GM08714 (cell line): Measurements from ENCODE around the gene SPDL1.
"Not testable (repeated sequence)": the region's sequence is repeated elsewhere in the genome, so short reads cannot be mapped to it uniquely, and the experiment has no call there.

Experiments used
- H3K4me3 ChIP-seq: fragments of 200-500 bp; sonication (Bioruptor generic); 2 replicates; pipeline ENCODE4 v1.5.1; 2014; ENCODE audit warnings: mild to moderate bottlenecking, low read length, inconsistent platforms
- ZNF274 ChIP-seq: IDR thresholded peaks from 2 replicates; pipeline ENCODE4 v1.6.1; 2012; ENCODE audit warnings: mild to moderate bottlenecking, low read depth, low read length

Gene SPDL1

GRCh38 chr5:169591636-169592035 is 8.1 kb downstream of the SPDL1 start:
- TF ChIP-seq ZNF274: no peak
- H3K4me3 ChIP-seq: no peak overlapping the region

DNA sequence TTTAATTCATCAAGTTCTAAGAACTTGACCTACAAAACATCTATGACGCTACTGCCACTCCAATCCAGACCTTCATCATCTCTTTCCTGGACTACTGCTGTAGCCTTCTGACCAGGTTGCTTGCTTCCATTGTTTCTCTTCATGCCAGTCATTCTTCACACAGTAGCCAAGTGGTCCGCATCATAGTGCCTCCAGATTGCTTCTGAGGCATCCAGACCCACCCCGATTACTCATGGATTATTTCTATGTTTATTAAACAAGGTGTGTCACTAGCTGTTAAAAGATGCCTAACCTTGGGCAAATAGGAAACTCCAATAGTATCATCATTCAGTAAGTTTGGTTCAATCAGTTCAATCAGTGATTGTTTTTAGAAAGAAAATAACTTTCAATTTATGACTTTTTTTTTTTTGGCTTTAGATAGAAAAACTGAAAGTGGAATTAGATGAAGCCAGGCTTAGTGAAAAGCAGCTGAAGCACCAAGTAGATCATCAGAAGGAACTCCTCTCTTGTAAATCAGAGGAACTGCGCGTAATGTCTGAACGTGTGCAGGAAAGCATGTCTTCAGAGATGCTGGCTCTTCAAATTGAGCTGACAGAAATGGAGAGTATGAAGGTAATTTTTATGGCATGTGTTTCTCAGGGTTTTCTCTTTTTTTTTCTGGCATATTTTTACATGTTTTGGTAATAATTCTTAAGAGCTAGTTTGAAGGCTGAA is 9.5 kb downstream of the SPDL1 start:
- TF ChIP-seq ZNF274: no peak
- no peak overlapping the region for H3K4me3 ChIP-seq

GRCh38 chr5:169595172-169595820 is 11.7 kb downstream of the SPDL1 start:
- no peak overlapping the region for H3K4me3 ChIP-seq
- no peak for TF ChIP-seq ZNF274

- no peak overlapping the region for H3K4me3 ChIP-seq
- TF ChIP-seq ZNF274: no peak
These were observed 15.9 kb downstream of the SPDL1 start for GRCh38 chr5:169599451-169599850.

- H3K4me3 ChIP-seq: no peak overlapping the region
- TF ChIP-seq ZNF274: no peak
These were observed 19.0 kb downstream of the SPDL1 start for GRCh38 chr5:169602535-169602934.

DNA sequence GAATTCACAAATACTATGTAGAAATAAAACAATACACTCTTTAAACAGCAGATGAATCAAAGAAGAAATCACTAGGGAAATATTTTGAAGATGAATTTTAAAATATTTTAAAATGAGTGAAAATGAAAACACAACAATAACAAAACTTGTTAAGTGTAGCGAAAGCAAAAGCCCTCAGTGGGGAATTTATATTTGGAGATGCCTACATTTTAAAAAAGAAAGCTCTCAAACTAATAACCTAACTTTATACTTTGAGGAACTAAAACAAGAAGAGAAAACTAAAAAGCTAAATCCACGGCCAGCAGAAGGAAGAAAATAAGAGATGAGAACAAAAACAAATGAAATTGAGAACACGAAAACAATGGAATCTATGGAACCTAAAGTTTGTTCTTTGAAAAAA is 22.7 kb downstream of the SPDL1 start:
- TF ChIP-seq ZNF274: no peak
- H3K4me3 ChIP-seq: no peak overlapping the region

- no peak for TF ChIP-seq ZNF274
- H3K4me3 ChIP-seq: no peak overlapping the region
These were observed 24.3 kb downstream of the SPDL1 start for GRCh38 chr5:169607882-169608281.

DNA sequence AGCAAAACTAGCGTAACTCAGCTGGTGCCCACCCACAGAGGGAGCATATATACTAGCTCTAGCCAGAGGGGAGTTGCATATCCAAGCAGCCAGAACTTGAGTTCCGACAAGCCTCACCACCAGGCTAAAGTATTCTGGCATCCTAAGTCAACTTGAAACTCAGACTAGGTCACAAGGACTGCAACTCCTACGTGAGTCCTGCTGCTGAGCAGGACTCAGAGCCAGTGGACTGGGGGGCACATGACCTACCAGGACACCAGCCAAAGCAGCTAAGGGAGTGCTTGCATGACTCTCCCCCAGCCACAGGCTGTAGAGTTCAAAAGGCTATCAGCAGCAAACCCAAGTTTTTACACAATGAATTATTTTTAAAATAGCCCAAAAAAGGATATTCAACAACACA is 26.1 kb downstream of the SPDL1 start:
- TF ChIP-seq ZNF274: no peak
- no peak overlapping the region for H3K4me3 ChIP-seq

DNA sequence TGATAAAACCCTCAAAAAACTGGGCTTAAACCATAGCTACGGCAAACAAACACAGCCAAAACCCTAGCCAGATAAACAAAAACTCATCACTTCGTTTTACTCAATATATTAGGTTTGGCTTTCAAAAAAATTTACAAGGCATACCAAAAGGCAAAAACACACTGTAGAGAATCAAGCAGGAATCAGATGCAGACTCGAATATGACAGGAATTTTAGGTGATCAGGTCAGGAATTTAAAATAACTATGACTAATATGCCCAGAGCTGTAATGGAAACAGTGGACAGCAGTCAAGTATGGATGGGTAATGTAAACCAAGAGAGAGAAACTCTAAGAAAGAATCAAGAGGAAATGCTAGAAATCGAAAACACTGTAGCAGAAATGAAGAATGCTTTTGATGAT is 27.0 kb downstream of the SPDL1 start:
- no peak for TF ChIP-seq ZNF274
- H3K4me3 ChIP-seq: no peak overlapping the region

DNA sequence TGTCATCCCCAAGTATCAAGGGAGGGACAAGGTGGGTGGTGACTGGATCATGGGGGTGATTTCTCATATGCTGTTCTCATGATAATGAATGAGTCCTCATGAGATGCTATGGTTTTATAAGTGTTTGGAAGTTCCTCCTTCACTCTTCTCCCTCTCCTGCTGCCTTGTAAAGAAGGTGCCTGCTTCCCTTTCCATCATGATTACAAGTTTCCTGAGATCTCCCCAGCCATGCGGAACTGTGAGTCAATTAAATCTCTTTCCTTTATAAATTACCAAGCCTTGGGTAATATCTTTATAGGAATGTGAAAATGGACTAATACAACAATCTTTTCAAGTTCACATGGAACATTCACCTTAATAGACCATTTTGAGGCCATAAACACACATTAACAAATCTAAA is 32.0 kb downstream of the SPDL1 start:
- no peak for TF ChIP-seq ZNF274
- no peak overlapping the region for H3K4me3 ChIP-seq

DNA sequence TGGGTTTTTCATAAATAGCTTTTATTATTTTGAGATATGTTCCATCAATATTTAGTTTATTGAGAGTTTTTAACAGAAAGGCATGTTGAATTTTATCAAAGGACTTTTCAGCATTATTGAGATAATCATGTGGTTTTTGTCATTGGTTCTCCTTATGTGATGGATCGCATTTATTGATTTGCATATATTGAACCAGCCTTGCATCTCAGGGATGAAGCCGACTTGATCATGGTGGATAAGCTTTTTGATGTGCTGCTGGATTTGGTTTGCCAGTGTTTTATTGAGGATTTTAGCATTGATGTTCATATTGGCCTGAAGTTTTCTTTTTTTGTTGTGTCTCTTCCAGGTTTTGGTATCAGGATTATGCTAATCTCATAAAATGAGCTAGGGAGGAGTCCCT is 40.7 kb downstream of the SPDL1 start:
- not testable (repeated sequence) for H3K4me3 ChIP-seq

- no peak for TF ChIP-seq ZNF274
These were observed 43.2 kb downstream of the SPDL1 start for GRCh38 chr5:169626779-169627178.

DNA sequence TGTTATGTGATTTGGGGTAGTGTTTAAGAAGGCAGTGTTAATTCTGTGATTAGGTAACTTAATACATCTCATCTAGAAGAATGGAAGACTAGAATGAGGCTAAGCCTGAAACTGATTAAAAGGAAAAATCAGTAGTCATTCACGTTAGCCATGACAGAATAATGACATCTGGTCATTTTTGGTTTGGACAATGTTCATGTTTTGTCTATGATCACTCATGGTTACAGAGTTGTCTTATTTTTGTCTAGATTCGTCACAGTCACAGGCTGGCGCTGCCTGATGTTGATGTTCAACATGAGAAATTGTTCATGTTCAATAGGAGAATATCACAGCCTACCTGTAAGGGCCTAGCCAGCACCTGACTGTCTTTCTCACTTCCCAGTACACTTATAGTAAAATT is 44.0 kb downstream of the SPDL1 start:
- TF ChIP-seq ZNF274: no peak
- H3K4me3 ChIP-seq: no peak overlapping the region

More at GRCh38 chr5:169626779-169627178, 43.2 kb downstream of the SPDL1 start:
- H3K4me3 ChIP-seq: no peak overlapping the region

DNA sequence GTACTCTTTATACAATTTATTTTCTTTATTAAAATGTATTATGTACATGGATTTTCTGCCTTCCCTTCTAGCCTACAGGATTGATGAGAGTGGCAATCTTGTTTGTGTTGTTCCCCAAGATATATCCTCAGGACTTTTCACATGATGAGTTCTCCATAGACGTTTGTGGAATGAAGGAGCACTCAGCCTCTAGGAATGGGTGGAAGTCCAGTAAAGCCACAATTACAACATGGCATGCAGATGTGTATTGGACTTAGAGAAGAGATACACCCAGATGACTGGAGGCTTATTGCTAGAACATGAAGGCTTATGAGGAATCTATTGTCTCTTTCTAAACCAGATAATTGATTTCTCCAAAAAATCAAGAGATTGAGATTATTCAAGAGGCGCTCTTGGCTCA is 45.3 kb downstream of the SPDL1 start:
- H3K4me3 ChIP-seq: no peak overlapping the region
- no peak for TF ChIP-seq ZNF274

DNA sequence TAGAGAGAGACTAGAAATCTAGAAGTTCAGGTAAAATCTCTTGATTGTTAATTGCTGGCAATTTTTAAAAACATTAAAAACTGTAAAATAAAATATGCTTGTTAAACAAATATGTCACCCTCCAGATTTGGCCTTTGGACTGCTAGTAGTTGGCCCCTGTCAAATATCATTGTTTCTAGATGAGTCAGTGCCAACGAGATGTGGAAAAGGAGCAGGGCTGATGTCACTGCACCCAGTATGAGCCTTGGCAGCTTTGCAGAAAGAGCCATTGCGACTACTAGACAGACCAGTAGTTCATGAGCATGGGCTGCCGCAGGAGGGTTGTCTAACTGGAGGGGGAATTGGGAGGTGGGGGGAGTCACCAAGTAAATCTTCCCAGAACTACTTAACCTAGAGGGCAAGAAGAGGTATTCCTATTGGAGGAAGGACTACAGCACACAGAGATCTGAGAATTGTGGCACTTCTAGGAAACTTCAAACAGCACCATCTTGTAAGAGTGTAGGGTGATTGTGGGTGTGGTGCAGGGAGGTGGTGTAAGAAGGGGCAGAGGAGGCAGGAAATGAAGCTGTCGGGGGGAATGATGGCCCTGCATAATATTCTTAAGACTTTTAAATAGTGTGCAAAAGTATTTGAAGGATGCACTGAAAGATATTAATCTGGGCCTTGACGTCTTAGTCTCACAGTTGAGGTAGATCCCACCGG is 46.4 kb downstream of the SPDL1 start:
- no peak overlapping the region for H3K4me3 ChIP-seq
- TF ChIP-seq ZNF274: no peak
